Effector CD8-positive, alpha-beta T cell (primary cell): Measurements from ENCODE around the gene TP53TG5.

Experiments
- DNase-seq: peaks from one replicate; lab custom pipeline; 2025; lab: John Stamatoyannopoulos, UW

TP53TG5 gene

DNA sequence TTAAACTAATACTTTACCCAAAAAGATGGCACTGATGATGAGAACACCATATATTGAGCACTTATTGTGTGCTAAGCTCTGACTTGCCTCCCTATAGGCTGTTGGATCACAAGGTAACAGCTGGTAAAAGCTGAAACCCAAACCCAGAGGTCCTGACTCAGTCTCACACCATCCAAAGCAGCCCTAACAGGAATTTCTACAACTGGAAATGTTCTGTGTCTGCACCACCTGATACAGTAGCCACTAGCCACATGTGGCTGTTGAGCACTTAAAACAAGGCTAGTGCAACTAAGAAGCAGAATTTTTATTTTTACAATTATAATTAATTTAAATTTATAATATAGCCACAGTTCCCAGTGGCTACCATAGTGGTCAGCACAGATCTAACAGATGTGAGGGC, 54.4 kb downstream of the TP53TG5 start:
- no peak for DNase-seq

DNA sequence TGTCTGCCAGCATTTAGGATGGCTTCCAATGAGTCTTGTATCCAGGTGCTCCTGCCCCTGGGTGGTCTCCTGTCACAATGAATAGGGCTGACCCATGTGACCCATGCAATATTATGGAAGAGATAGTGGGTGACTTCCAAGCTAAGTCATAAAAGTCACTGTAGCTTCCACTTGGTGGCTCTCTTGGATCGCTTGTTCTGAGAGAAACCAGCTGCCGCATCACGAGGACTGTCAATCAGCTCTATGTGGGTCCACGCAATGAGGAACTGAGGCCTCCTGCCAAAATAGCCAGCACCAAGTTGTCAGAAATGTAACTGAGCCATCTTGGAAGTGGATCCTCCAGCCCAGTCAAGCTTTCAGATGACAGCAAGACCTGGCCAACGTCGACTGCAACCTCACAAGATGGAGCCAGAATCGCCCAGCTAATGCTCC, 55.2 kb downstream of the TP53TG5 start:
- DNase-seq, result no peak
